ENCODE measurements around the gene ME1.
A peak's percentile ranks its signal among the peaks of the same experiment; 100 is the strongest.

Gene ME1

DNA sequence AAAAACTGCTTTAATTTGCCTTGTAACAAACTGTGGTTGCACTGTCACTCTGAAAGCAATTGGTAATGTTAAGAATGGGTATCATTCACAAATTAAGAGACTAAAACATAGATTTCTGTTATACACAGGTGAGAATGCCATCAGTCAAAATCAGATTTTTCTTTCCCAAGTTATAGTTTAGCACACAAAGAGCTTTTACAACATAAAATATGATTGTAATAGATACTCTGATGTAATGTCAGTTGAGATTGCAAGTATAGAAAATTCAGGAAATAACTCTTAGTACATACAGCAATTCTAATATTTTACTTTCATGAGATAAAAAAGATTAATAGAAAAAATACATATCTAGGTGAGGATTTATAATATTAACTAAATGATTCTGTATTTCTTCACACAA, 2.3 kb upstream of the ME1 start:
- DNase-seq (ENCODE audit: insufficient read length, low spot score) (no peak), FAIRE-seq (no peak)

DNA sequence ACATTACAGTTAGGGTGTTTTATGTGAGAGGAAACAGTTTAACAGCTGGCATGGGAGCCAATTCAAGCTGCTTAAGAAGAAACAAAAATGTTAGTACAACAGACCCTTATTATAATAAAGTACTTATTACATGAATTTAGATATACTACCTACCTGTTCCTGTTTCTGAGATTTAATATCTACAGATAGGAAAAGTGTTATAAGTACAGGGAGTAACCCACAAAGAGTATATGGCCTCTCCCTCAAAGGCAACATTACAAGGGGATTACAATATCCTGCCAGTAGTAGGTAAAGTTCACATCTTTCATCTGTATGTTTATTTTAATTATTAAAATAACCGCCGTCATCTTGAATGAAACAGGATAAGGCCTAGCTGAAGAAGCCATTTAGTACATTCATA, 1.8 kb upstream of the ME1 start:
- FAIRE-seq (no peak), DNase-seq (ENCODE audit: insufficient read length, low spot score) (no peak)

DNA sequence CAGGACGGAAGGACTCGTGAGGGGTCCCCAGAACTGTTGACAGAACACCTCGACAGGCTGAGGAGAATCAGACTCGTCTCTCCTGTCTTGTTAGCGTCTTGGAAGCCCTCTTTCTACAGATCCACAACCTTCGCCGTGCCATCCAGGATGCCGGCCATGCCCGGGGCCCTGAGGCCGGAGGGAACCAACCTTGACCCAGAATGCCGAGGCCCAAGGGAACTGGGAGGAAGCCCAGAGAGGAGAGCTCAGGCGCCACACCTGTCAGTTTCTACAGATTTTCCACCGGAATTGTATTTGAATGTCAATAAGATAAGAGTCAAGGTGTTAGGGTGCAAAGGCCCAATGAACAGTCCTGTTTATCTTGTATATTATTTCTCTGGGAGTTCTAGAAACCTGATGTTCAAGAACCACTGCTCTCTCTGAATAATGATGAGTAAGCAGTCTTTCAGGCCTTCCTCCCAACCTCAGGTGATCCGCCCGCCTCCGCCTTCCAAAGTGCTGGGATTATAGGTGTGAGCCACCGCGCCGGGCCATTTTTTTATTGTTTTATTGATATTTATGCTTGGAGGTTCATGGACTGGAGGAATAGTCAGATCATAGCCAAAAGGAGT, 799 bp upstream of the ME1 start:
- FAIRE-seq (no peak), DNase-seq (ENCODE audit: insufficient read length, low spot score) (no peak)

GRCh38 chr6:83429857-83430610, 817 bp downstream of the ME1 start:
- no peak for FAIRE-seq
- peak; percentile 21 for DNase-seq (ENCODE audit: insufficient read length, low spot score)

DNA sequence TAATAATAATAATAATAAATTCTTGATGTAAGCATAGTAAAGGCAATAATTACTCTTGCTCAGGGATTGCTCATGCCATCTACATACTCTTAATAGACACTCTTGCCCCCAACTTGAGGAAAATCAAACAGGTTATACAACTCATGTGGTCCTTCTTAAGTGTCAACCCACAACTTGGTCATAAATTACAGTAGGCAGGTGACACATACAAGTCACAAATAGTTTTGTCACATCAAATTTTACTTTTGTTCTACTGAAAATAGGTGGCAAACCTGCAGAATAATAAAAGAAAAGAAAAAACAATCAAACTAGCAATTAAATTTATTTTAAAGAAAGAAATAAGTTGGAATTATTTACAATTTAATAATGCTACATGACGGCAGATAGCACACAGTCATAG, 1.6 kb downstream of the ME1 start:
- DNase-seq (ENCODE audit: insufficient read length, low spot score) (no peak), FAIRE-seq (no peak)

GRCh38 chr6:83424392-83425018, 6.3 kb downstream of the ME1 start:
- FAIRE-seq (no peak), DNase-seq (ENCODE audit: insufficient read length, low spot score) (no peak)

GRCh38 chr6:83417880-83418663, 12.8 kb downstream of the ME1 start:
- DNase-seq (ENCODE audit: insufficient read length, low spot score) (peak; percentile 32), FAIRE-seq (peak; percentile 48)

DNA sequence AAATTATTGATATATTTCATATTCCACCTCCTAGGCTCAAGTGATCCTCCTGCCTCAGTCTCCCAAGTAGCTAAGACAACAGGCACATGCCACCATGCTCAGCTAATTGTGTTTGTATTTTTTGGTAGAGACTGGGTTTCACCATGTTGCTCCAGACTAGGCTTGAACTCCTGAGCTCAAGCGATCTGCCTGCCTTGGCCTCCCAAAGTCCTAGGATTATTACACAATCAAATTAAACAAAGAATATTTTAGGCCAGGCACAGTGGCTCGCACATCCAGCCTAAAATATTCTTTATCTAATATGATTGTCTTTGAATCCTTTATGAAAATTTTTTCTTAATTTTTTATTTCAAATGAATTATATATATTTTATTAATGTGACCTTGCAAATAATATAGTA, 17.8 kb downstream of the ME1 start:
- no peak for FAIRE-seq
- no peak for DNase-seq (ENCODE audit: insufficient read length, low spot score)

GRCh38 chr6:83411731-83412130, 19.1 kb downstream of the ME1 start:
- DNase-seq (ENCODE audit: insufficient read length, low spot score) (no peak), FAIRE-seq (no peak)

GRCh38 chr6:83403191-83403590, 27.7 kb downstream of the ME1 start:
- DNase-seq (ENCODE audit: insufficient read length, low spot score) (no peak), FAIRE-seq (no peak)

DNA sequence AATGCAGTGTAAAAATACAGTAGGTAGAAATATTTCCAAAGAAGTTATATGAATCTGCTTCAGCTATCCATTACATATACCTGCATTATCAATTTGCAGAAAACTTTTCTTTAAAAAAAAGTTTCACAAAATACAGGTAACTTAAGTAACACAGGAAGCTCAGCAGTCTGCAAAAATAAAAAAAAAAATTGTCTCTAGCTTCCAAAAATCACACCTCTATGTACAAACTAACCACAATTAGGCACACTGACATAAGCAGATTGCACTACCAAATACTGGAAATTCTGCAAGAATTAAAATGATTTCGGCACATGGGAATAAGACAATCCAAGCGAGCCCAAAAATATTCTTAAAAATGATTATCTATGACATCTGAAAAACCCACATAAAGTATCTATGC, 41.2 kb downstream of the ME1 start:
- DNase-seq (ENCODE audit: insufficient read length, low spot score) = no peak
- FAIRE-seq = no peak

DNA sequence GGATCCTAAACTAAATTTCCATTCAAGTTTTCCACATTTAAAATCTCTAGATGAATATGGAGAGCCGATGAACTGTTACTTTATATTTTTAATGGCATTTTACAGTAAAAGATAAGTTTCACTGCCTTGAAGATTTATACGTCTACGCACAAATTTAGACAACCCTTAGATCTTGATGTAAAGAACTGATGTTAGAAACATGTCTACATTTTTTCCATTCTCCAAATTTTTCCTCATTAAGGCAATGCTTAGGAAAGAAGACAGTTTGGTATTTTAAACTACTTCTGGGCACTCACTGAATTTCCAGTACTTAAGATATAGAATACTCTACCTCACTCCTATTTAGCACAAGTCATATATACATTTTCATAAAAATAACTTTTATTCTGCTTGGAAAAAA, 45.4 kb downstream of the ME1 start:
- no peak for DNase-seq (ENCODE audit: insufficient read length, low spot score)
- no peak for FAIRE-seq

GRCh38 chr6:83384751-83385150, 46.1 kb downstream of the ME1 start:
- no peak for FAIRE-seq
- DNase-seq (ENCODE audit: insufficient read length, low spot score) = no peak

DNA sequence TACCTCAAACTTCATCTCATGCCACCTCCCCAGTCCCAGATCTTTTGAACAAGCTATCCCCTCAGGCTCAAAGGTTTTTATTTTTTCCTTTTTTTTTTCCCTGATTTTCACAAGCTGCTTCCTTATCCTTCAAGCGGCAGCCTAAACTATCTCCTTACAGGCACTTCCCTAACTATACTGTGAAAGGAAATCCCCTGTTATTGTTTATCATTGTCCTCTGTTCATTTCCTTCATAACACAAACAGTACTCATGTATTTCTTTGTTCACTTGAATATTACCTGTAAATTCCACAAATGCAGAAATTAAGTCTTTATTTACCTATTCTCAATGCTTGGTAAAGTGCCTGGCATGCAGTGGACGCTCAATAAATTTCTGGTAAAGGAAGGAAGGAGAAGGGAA, 48.9 kb downstream of the ME1 start:
- FAIRE-seq = no peak
- DNase-seq (ENCODE audit: insufficient read length, low spot score) = no peak

DNA sequence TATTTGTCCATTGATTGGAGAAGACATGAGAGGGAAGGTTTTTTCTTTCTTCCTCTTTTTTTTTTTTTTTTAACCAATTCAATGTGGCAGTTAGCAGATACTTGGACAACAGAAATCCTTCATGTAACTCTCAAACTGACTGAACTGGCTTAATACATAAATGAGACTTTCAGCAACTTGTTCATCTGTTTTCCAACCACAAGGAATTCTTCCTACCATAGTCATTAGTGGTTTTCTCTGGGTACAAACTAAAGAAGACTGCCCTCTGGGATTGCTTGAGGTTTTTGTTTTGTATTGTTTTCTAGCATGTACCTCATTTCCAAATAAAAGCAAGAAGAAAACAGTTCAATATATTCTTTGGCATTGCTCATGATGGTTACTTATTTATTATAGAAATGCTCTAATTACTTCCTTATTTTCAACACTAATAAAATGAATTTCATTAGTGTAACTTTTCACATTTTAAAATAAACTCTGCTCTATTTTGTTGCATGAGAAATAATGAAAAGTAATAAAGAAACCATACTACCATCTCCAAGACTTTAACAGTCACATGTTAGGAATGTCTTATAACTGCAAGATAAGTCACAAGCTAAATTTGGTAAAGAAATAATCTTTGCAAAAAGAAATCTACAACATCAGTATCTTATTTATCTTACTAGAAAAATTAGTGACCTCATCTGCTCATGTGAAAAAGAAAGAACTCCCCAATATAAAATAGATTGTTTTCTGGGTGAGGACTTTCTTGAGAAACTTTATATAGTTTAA, 52.0 kb downstream of the ME1 start:
- FAIRE-seq (no peak), DNase-seq (ENCODE audit: insufficient read length, low spot score) (no peak)

DNA sequence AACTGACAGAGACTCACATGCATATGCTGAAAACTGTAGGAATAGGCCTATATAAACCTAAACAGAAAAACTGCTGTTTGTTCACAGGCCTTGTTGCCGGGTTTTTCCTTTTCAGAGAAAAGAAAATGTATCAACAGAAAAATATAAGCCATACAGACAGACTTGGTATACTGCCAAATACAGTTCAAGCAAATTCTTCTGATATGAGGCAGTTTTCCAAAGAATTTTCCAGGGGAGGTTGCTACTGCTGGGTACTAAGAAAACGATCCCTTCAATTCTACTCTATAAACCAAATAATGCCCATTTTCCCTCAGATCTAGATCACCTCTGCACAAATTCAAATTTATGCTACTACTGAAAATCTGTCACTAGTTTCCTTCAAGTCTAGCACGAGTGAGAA, 59.4 kb downstream of the ME1 start:
- FAIRE-seq = no peak
- no peak for DNase-seq (ENCODE audit: insufficient read length, low spot score)

- FAIRE-seq (no peak), DNase-seq (ENCODE audit: insufficient read length, low spot score) (no peak)
Observed at GRCh38 chr6:83370567-83370966, 60.3 kb downstream of the ME1 start.

DNA sequence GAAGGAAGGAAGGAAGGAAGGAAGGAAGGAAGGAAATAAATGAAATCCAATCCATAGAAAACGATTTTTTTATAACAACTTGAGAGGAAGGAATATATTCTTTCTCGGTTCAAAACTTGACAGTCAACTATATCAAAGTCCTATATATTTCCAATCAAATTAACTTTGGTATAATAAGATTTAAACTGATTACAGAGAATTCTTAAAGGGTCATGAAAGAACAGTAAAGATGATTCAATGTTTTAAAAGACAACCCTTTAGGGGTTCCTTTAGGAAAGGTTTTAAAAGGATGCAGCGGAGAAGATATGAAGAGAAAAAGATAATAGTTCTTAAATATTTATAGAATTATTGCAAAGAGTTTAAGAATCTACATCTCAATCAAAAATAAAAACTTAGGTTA, 61.2 kb downstream of the ME1 start:
- no peak for DNase-seq (ENCODE audit: insufficient read length, low spot score)
- FAIRE-seq = no peak

- FAIRE-seq (no peak), DNase-seq (ENCODE audit: insufficient read length, low spot score) (no peak)
Observed at GRCh38 chr6:83368577-83368976, 62.3 kb downstream of the ME1 start.

DNA sequence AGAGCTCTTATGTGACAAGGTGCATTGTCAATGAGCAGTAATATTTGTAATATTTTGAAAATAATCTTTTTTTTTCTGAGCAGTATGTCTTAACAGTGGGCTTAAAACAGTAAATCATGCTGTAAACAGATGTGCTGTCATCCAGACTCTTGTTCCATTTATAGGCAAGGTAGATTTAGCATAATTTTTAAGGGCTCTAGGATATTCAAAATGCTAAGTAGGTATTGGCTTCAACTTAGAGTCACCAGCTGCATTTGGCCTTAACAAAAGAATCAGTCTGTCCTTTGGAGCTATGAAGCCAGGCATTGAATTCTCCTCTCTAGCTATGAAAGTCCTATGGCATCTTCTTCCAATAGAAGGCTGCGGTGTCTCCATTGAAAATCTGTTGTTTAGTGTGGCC, 63.7 kb downstream of the ME1 start:
- DNase-seq (ENCODE audit: insufficient read length, low spot score) (no peak), FAIRE-seq (no peak)

- no peak for FAIRE-seq
Observed at GRCh38 chr6:83365931-83366330, 64.9 kb downstream of the ME1 start.

More at GRCh38 chr6:83365931-83366330, 64.9 kb downstream of the ME1 start:
- DNase-seq (ENCODE audit: insufficient read length, low spot score) = no peak

Data from HTR-8/SVneo (cell line).